WTC11 (cell line): ENCODE data around the gene CACNA1C. TPM values are rescaled to one million over a fixed set of nuclear protein-coding genes. Genes with fewer than 3 reads are reported as not detected.

Experiments
- ATAC-seq: fragments of 200-7000 bp; cut with Tn5 transposase; 2 replicates; pipeline ENCODE4 v1.10.0; 2021; ENCODE audit warnings: mild to moderate bottlenecking, moderate library complexity
- CTCF ChIA-PET: fragments of 300-600 bp; sonication (Branson Sonifier 250); formaldehyde crosslinking; loops from one replicate; lab custom pipeline; 2021; ENCODE audit warnings: antibody characterized with exemption; lab: Charles Lee
- POLR2A ChIA-PET: fragments of 350-600 bp; sonication (Branson Sonifier 250); formaldehyde crosslinking; loops from one replicate; lab custom pipeline; 2021; ENCODE audit warnings: antibody characterized with exemption; lab: Charles Lee
- DNase-seq: peaks from one replicate; pipeline ENCODE4 v3.0.0; 2021; ENCODE audit warnings: low spot score
- H3K27ac Mint-ChIP-seq: 2 replicates; pipeline ENCODE4 v1.8.0; 2021; ENCODE audit warnings: mixed read lengths
- H3K27me3 Mint-ChIP-seq: 2 replicates; pipeline ENCODE4 v1.8.0; 2021; ENCODE audit warnings: low read depth, mild to moderate bottlenecking, moderate library complexity, mixed read lengths
- H3K36me3 Mint-ChIP-seq: 2 replicates; pipeline ENCODE4 v1.8.0; 2021; ENCODE audit warnings: mixed read lengths
- H3K4me1 Mint-ChIP-seq: 2 replicates; pipeline ENCODE4 v1.8.0; 2022; ENCODE audit warnings: mixed read lengths
- H3K4me3 Mint-ChIP-seq: 2 replicates; pipeline ENCODE4 v1.8.0; 2021; ENCODE audit warnings: mild to moderate bottlenecking, moderate library complexity, mixed read lengths
- H3K9me3 Mint-ChIP-seq: 2 replicates; pipeline ENCODE4 v1.8.0; 2021; ENCODE audit warnings: mixed read lengths
- ATF3 ChIP-seq: sonication (generic); formaldehyde crosslinking; conservative IDR thresholded peaks from 2 replicates; pipeline ENCODE4 v1.8.1; 2022; ENCODE audit warnings: mild to moderate bottlenecking, missing genetic modification reagents
- CBFB ChIP-seq: sonication (generic); formaldehyde crosslinking; IDR thresholded peaks from 2 replicates; pipeline ENCODE4 v1.8.1; 2022; ENCODE audit warnings: mild to moderate bottlenecking, low read depth, missing genetic modification reagents
- E2F5 ChIP-seq: sonication (generic); formaldehyde crosslinking; IDR thresholded peaks from 2 replicates; pipeline ENCODE4 v1.8.1; 2022; ENCODE audit warnings: mild to moderate bottlenecking, moderate library complexity, missing genetic modification reagents
- ETV6 ChIP-seq: sonication (generic); formaldehyde crosslinking; IDR thresholded peaks from 2 replicates; pipeline ENCODE4 v1.8.1; 2022; ENCODE audit warnings: mild to moderate bottlenecking, missing genetic modification reagents
- FOXP1 ChIP-seq: sonication (generic); formaldehyde crosslinking; IDR thresholded peaks from 2 replicates; pipeline ENCODE4 v1.8.0; 2022; ENCODE audit warnings: missing genetic modification reagents, mild to moderate bottlenecking, moderate library complexity, borderline replicate concordance
- JUN ChIP-seq: sonication (generic); formaldehyde crosslinking; IDR thresholded peaks from 2 replicates; pipeline ENCODE4 v1.8.0; 2023; ENCODE audit warnings: mild to moderate bottlenecking, missing genetic modification reagents
- MLX ChIP-seq: sonication (generic); formaldehyde crosslinking; IDR thresholded peaks from 2 replicates; pipeline ENCODE4 v1.8.1; 2023; ENCODE audit warnings: mild to moderate bottlenecking, missing genetic modification reagents, moderate library complexity
- NFE2L1 ChIP-seq: sonication (generic); formaldehyde crosslinking; IDR thresholded peaks from 2 replicates; pipeline ENCODE4 v1.8.1; 2023; ENCODE audit warnings: missing genetic modification reagents
- NR1H2 ChIP-seq: sonication (generic); formaldehyde crosslinking; IDR thresholded peaks from 2 replicates; pipeline ENCODE4 v1.9.0; 2021; ENCODE audit warnings: mild to moderate bottlenecking, moderate library complexity, missing genetic modification reagents
- NR2C2 ChIP-seq: sonication (generic); formaldehyde crosslinking; IDR thresholded peaks from 2 replicates; pipeline ENCODE4 v1.8.0; 2022; ENCODE audit warnings: mild to moderate bottlenecking, missing genetic modification reagents
- RELA ChIP-seq: sonication (generic); formaldehyde crosslinking; IDR thresholded peaks from 2 replicates; pipeline ENCODE4 v1.8.1; 2022; ENCODE audit warnings: missing genetic modification reagents, mild to moderate bottlenecking, borderline replicate concordance
- RORB ChIP-seq: fragments of 250-450 bp; sonication (Bioruptor Pico); IDR thresholded peaks from 2 replicates; pipeline ENCODE4 v1.9.0; 2021; ENCODE audit warnings: mild to moderate bottlenecking
- SMAD4 ChIP-seq: sonication (generic); formaldehyde crosslinking; IDR thresholded peaks from 2 replicates; pipeline ENCODE4 v1.8.0; 2022; ENCODE audit warnings: mild to moderate bottlenecking, missing genetic modification reagents
- ZNF121 ChIP-seq: sonication (generic); formaldehyde crosslinking; IDR thresholded peaks from 2 replicates; pipeline ENCODE4 v1.8.0; 2023; ENCODE audit warnings: missing genetic modification reagents
- ZNF263 ChIP-seq: sonication (generic); formaldehyde crosslinking; IDR thresholded peaks from 2 replicates; pipeline ENCODE4 v1.8.1; 2022; ENCODE audit warnings: low read depth, mild to moderate bottlenecking, moderate library complexity, missing genetic modification reagents
- ZNF396 ChIP-seq: fragments of 250-450 bp; sonication (Bioruptor Pico); IDR thresholded peaks from 2 replicates; pipeline ENCODE4 v1.8.0; 2021; ENCODE audit warnings: mild to moderate bottlenecking, moderate library complexity, borderline replicate concordance
- total RNA-seq: library from RNA; stranded (reverse); gene quantifications from 3 replicates; pipeline ENCODE4 v1.2.3, GENCODE V29; 2021
- TF ChIP-seq, protein P1 (sequence below): fragments of 250-450 bp; sonication (Bioruptor Pico); conservative IDR thresholded peaks from 2 replicates; pipeline ENCODE4 v1.9.0; 2021; ENCODE audit warnings: mild to moderate bottlenecking
- TF ChIP-seq, protein P2 (sequence below): sonication (generic); formaldehyde crosslinking; IDR thresholded peaks from 2 replicates; pipeline ENCODE4 v1.8.1; 2023; ENCODE audit warnings: mild to moderate bottlenecking, missing genetic modification reagents, moderate library complexity
- TF ChIP-seq, protein P3 (sequence below): fragments of 250-450 bp; sonication (Bioruptor Pico); IDR thresholded peaks from 2 replicates; pipeline ENCODE4 v2.1.2; 2022; ENCODE audit warnings: mild to moderate bottlenecking, moderate library complexity

CACNA1C gene
- total RNA-seq, 1 experiment from 2014 or later, result 1.7 TPM

DNA sequence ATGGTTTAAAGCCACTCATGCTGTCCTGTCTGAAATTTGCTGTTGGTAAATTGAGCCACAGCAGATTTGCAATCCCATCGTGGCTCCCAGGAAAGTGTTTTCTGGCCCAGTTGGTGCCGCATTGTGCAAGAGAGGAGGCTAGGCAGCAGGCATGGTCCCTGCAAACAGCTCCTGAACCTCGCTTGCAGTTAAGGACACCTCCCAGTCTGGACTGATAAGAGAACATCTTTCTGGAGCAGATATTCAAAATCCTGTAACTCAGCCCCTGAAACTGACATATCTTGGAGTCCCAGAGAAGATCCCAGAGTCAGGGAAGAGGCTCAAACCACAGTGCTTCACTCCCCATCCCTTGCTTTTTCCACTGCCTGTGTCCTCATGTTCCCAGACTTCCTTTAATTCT, 413.4 kb downstream of the CACNA1C start (continued):
- no peak for TF ChIP-seq ETV6 (CRISPR knock-in tag)
- no peak for TF ChIP-seq MLX (CRISPR knock-in tag)

DNA sequence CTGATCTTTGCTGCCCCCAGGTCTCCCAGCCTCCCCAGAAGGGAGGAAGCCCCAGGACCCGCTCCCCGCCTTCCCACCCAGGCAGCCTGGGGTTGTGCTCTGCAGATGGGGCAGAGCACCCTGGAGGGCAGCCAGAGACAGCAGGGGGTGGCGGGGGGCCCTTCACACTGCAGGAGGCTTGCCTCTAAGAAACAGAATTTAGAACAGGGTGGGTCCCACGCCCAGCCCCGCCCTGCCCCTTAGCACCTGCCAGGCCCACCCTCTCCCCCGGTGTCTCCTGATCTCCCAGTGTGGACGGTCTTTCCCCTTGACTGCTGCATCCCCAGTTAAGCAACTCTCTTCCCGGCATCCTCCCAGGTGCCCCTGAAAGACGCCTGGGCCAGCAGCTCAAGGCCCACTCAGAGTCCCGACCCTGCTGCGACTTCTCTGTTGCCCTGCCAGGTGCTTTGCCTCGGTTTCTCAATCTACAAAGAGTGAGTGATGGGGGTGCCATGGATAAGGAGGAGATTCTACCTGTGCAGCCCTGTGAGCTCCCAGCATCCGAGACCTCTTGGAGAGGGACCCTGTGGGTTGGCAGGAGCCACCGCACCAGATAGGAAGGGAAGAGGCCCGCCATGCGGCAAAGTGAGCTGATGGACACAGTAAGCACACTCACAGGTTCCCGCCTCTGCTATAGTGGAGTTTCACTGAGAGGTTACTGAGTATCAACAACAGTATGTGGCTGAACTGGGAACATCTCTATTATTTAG, 414.8 kb downstream of the CACNA1C start:
- no peak for ATAC-seq
- H3K4me1 Mint-ChIP-seq, result 0 out of 2 replicates have a peak, but pooled peaks cover 2% of the 10 kb centered on the region
- H3K27ac Mint-ChIP-seq, result no peak overlapping the region
- H3K4me3 Mint-ChIP-seq, result no peak overlapping the region
- H3K9me3 Mint-ChIP-seq, result no peaks in the 10 kb centered on the region
- no peaks in the 10 kb centered on the region for H3K27me3 Mint-ChIP-seq
- ChIA-PET CTCF (no interaction called here), POLR2A (no interaction called here)
- no peak for TF ChIP-seq ZNF396 (CRISPR knock-in tag)
- no peak for TF ChIP-seq NR1H2 (CRISPR knock-in tag)
- no peak for TF ChIP-seq E2F5 (CRISPR knock-in tag)
- TF ChIP-seq RORB (CRISPR knock-in tag), result no peak
- TF ChIP-seq, protein P1, sequence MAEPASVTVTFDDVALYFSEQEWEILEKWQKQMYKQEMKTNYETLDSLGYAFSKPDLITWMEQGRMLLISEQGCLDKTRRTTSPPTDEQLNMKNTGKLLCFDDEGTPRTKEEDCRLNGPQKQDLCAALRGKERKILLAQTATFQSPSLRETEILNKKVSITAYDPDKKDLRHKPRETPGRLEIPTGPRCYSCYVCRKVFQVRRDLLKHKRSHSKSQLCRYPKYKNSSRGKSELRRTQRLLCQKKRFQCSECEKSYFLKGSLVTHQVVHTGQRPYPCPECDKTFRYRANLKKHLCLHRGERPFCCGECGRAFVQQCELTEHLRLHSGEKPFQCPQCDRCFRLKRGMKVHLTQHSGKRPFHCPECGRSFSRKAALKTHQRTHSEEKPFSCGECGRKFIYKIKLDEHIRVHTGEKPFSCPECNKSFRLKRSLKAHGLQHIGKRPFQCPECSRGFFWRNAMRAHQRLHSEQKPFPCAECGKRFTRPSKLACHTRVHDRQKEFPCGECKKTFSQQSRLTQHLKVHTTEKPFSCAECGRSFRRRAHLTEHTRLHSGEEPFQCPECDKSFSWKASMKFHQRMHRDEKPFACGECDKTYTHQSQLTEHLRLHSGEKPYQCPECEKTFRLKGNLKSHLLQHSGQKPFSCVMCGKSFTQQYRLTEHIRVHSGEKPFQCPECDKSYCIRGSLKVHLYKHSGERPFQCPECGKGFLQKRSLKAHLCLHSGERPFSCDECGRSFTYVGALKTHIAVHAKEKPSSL (CRISPR knock-in tag), result no peak
- TF ChIP-seq NFE2L1 (CRISPR knock-in tag), result no peak
- TF ChIP-seq RELA (CRISPR knock-in tag), result no peak
- TF ChIP-seq, protein P2, sequence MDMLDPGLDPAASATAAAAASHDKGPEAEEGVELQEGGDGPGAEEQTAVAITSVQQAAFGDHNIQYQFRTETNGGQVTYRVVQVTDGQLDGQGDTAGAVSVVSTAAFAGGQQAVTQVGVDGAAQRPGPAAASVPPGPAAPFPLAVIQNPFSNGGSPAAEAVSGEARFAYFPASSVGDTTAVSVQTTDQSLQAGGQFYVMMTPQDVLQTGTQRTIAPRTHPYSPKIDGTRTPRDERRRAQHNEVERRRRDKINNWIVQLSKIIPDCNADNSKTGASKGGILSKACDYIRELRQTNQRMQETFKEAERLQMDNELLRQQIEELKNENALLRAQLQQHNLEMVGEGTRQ (CRISPR knock-in tag), result no peak
- TF ChIP-seq CBFB (CRISPR knock-in tag), result no peak
- no peak for TF ChIP-seq ZNF263
- TF ChIP-seq SMAD4, result no peak
- no peak for TF ChIP-seq JUN
- TF ChIP-seq, all 79 proteins: peak for 0
- no peak for DNase-seq
- H3K36me3 Mint-ChIP-seq, result no peaks in the 10 kb centered on the region

GRCh38 chr12:2475984-2476383, 423.2 kb downstream of the CACNA1C start:
- ChIA-PET POLR2A (interaction anchor here (1.1 kb wide), 1 partner anchor 29 kb away, joined by 3 read pairs; no protein-coding TSS in a partner anchor), CTCF (no interaction called here)
- ATAC-seq (no peak), DNase-seq (no peak)
- no peaks in the 10 kb centered on the region for H3K27me3 Mint-ChIP-seq
- H3K4me1 Mint-ChIP-seq, result no peaks in the 10 kb centered on the region
- TF ChIP-seq ETV6 (CRISPR knock-in tag) (no peak), ATF3 (no peak), FOXP1 (CRISPR knock-in tag) (no peak), ZNF121 (CRISPR knock-in tag) (no peak), NR2C2 (CRISPR knock-in tag) (no peak)
- TF ChIP-seq, protein P3, sequence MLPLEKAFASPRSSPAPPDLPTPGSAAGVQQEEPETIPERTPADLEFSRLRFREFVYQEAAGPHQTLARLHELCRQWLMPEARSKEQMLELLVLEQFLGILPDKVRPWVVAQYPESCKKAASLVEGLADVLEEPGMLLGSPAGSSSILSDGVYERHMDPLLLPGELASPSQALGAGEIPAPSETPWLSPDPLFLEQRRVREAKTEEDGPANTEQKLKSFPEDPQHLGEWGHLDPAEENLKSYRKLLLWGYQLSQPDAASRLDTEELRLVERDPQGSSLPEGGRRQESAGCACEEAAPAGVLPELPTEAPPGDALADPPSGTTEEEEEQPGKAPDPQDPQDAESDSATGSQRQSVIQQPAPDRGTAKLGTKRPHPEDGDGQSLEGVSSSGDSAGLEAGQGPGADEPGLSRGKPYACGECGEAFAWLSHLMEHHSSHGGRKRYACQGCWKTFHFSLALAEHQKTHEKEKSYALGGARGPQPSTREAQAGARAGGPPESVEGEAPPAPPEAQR (CRISPR knock-in tag), result no peak
- no peak overlapping the region for H3K4me3 Mint-ChIP-seq
- H3K27ac Mint-ChIP-seq, result no peak overlapping the region
- H3K36me3 Mint-ChIP-seq, result no peaks in the 10 kb centered on the region
- H3K9me3 Mint-ChIP-seq, result peaks cover 4% of the 10 kb centered on the region
